Measurements from ENCODE around the gene HLA-DRA.

The HLA-DRA gene

GRCh38 chr6:32410906-32411305 is 28.8 kb upstream of the HLA-DRA start:
- Histone ChIP-seq H3K4me3 (ENCODE audit: low read depth, low read length) (no peak overlapping the region), H3K79me2 (ENCODE audit: control insufficient read depth, insufficient read depth, low read length, unreplicated experiment) (no peaks in the 10 kb centered on the region), H2AFZ (ENCODE audit: low read length, unreplicated experiment) (no peak overlapping the region), H3K27me3 (ENCODE audit: insufficient read depth, low read length) (peaks cover 73% of the 10 kb centered on the region), H3K4me1 (ENCODE audit: control insufficient read depth, insufficient read depth, low read length, unreplicated experiment) (no peaks in the 10 kb centered on the region), H3K27ac (ENCODE audit: low read depth, low read length) (no peak overlapping the region), H3K36me3 (ENCODE audit: insufficient read depth, low read length) (no peaks in the 10 kb centered on the region)

- no peak overlapping the region for H2AFZ ChIP-seq (ENCODE audit: low read length, unreplicated experiment)
- no peaks in the 10 kb centered on the region for H3K36me3 ChIP-seq (ENCODE audit: insufficient read depth, low read length)
- peaks cover 72% of the 10 kb centered on the region for H3K27me3 ChIP-seq (ENCODE audit: insufficient read depth, low read length)
- no peak overlapping the region for H3K4me3 ChIP-seq (ENCODE audit: low read depth, low read length)
- H3K4me1 ChIP-seq (ENCODE audit: control insufficient read depth, insufficient read depth, low read length, unreplicated experiment): no peaks in the 10 kb centered on the region
- no peaks in the 10 kb centered on the region for H3K79me2 ChIP-seq (ENCODE audit: control insufficient read depth, insufficient read depth, low read length, unreplicated experiment)
- H3K27ac ChIP-seq (ENCODE audit: low read depth, low read length): no peak overlapping the region
These were observed 27.9 kb upstream of the HLA-DRA start for GRCh38 chr6:32411566-32412327.

GRCh38 chr6:32413427-32414047 is 26.1 kb upstream of the HLA-DRA start:
- H3K36me3 ChIP-seq (ENCODE audit: insufficient read depth, low read length): no peaks in the 10 kb centered on the region
- H3K27me3 ChIP-seq (ENCODE audit: insufficient read depth, low read length): peaks cover 70% of the 10 kb centered on the region
- H3K79me2 ChIP-seq (ENCODE audit: control insufficient read depth, insufficient read depth, low read length, unreplicated experiment): no peaks in the 10 kb centered on the region
- no peaks in the 10 kb centered on the region for H3K4me1 ChIP-seq (ENCODE audit: control insufficient read depth, insufficient read depth, low read length, unreplicated experiment)
- no peak overlapping the region for H3K27ac ChIP-seq (ENCODE audit: low read depth, low read length)
- H2AFZ ChIP-seq (ENCODE audit: low read length, unreplicated experiment): peak overlapping the region; percentile 61
- no peak overlapping the region; the same call in 1 of the 2 replicates for H3K4me3 ChIP-seq (ENCODE audit: low read depth, low read length)

- Histone ChIP-seq H3K27me3 (ENCODE audit: insufficient read depth, low read length) (peaks cover 81% of the 10 kb centered on the region), H3K4me3 (ENCODE audit: low read depth, low read length) (peak overlapping the region; percentile 34; the same call in 1 of the 2 replicates), H3K4me1 (ENCODE audit: control insufficient read depth, insufficient read depth, low read length, unreplicated experiment) (no peaks in the 10 kb centered on the region), H3K36me3 (ENCODE audit: insufficient read depth, low read length) (no peaks in the 10 kb centered on the region), H3K79me2 (ENCODE audit: control insufficient read depth, insufficient read depth, low read length, unreplicated experiment) (no peaks in the 10 kb centered on the region), H2AFZ (ENCODE audit: low read length, unreplicated experiment) (no peak overlapping the region), H3K27ac (ENCODE audit: low read depth, low read length) (no peak overlapping the region)
These were observed 24.1 kb upstream of the HLA-DRA start for GRCh38 chr6:32415521-32416019.

- Histone ChIP-seq H3K27ac (ENCODE audit: low read depth, low read length) (no peak overlapping the region), H3K79me2 (ENCODE audit: control insufficient read depth, insufficient read depth, low read length, unreplicated experiment) (no peaks in the 10 kb centered on the region), H3K4me3 (ENCODE audit: low read depth, low read length) (no peak overlapping the region), H3K36me3 (ENCODE audit: insufficient read depth, low read length) (no peaks in the 10 kb centered on the region), H2AFZ (ENCODE audit: low read length, unreplicated experiment) (no peak overlapping the region), H3K4me1 (ENCODE audit: control insufficient read depth, insufficient read depth, low read length, unreplicated experiment) (no peaks in the 10 kb centered on the region), H3K27me3 (ENCODE audit: insufficient read depth, low read length) (peaks cover 84% of the 10 kb centered on the region)
These were observed 23.7 kb upstream of the HLA-DRA start for GRCh38 chr6:32416036-32416435.

GRCh38 chr6:32424589-32425300 is 14.9 kb upstream of the HLA-DRA start:
- Histone ChIP-seq H3K79me2 (ENCODE audit: control insufficient read depth, insufficient read depth, low read length, unreplicated experiment) (no peaks in the 10 kb centered on the region), H3K4me1 (ENCODE audit: control insufficient read depth, insufficient read depth, low read length, unreplicated experiment) (no peaks in the 10 kb centered on the region), H2AFZ (ENCODE audit: low read length, unreplicated experiment) (no peak overlapping the region), H3K36me3 (ENCODE audit: insufficient read depth, low read length) (no peaks in the 10 kb centered on the region), H3K27ac (ENCODE audit: low read depth, low read length) (no peak overlapping the region), H3K4me3 (ENCODE audit: low read depth, low read length) (no peak overlapping the region), H3K27me3 (ENCODE audit: insufficient read depth, low read length) (peaks cover 79% of the 10 kb centered on the region)

GRCh38 chr6:32426338-32426737 is 13.3 kb upstream of the HLA-DRA start:
- Histone ChIP-seq H3K27ac (ENCODE audit: low read depth, low read length) (no peak overlapping the region), H3K79me2 (ENCODE audit: control insufficient read depth, insufficient read depth, low read length, unreplicated experiment) (no peaks in the 10 kb centered on the region), H2AFZ (ENCODE audit: low read length, unreplicated experiment) (no peak overlapping the region), H3K4me3 (ENCODE audit: low read depth, low read length) (no peak overlapping the region), H3K27me3 (ENCODE audit: insufficient read depth, low read length) (peaks cover 77% of the 10 kb centered on the region), H3K36me3 (ENCODE audit: insufficient read depth, low read length) (no peaks in the 10 kb centered on the region), H3K4me1 (ENCODE audit: control insufficient read depth, insufficient read depth, low read length, unreplicated experiment) (no peaks in the 10 kb centered on the region)

- H3K4me3 ChIP-seq (ENCODE audit: low read depth, low read length): no peak overlapping the region
- H3K27ac ChIP-seq (ENCODE audit: low read depth, low read length): no peak overlapping the region
- no peaks in the 10 kb centered on the region for H3K36me3 ChIP-seq (ENCODE audit: insufficient read depth, low read length)
- no peaks in the 10 kb centered on the region for H3K79me2 ChIP-seq (ENCODE audit: control insufficient read depth, insufficient read depth, low read length, unreplicated experiment)
- no peak overlapping the region for H2AFZ ChIP-seq (ENCODE audit: low read length, unreplicated experiment)
- peaks cover 75% of the 10 kb centered on the region for H3K27me3 ChIP-seq (ENCODE audit: insufficient read depth, low read length)
- no peaks in the 10 kb centered on the region for H3K4me1 ChIP-seq (ENCODE audit: control insufficient read depth, insufficient read depth, low read length, unreplicated experiment)
These were observed 12.5 kb upstream of the HLA-DRA start for GRCh38 chr6:32427218-32427617.

- Histone ChIP-seq H3K79me2 (ENCODE audit: control insufficient read depth, insufficient read depth, low read length, unreplicated experiment) (no peaks in the 10 kb centered on the region), H2AFZ (ENCODE audit: low read length, unreplicated experiment) (no peak overlapping the region), H3K4me3 (ENCODE audit: low read depth, low read length) (no peak overlapping the region), H3K4me1 (ENCODE audit: control insufficient read depth, insufficient read depth, low read length, unreplicated experiment) (no peaks in the 10 kb centered on the region), H3K36me3 (ENCODE audit: insufficient read depth, low read length) (no peaks in the 10 kb centered on the region), H3K27ac (ENCODE audit: low read depth, low read length) (no peak overlapping the region), H3K27me3 (ENCODE audit: insufficient read depth, low read length) (peaks cover 80% of the 10 kb centered on the region)
These were observed 11.7 kb upstream of the HLA-DRA start for GRCh38 chr6:32427934-32428474.

GRCh38 chr6:32430179-32430578 is 9.5 kb upstream of the HLA-DRA start:
- Histone ChIP-seq H3K4me3 (ENCODE audit: low read depth, low read length) (no peak overlapping the region), H3K27me3 (ENCODE audit: insufficient read depth, low read length) (peaks cover 80% of the 10 kb centered on the region), H2AFZ (ENCODE audit: low read length, unreplicated experiment) (no peak overlapping the region), H3K4me1 (ENCODE audit: control insufficient read depth, insufficient read depth, low read length, unreplicated experiment) (no peaks in the 10 kb centered on the region), H3K36me3 (ENCODE audit: insufficient read depth, low read length) (no peaks in the 10 kb centered on the region), H3K27ac (ENCODE audit: low read depth, low read length) (no peak overlapping the region), H3K79me2 (ENCODE audit: control insufficient read depth, insufficient read depth, low read length, unreplicated experiment) (no peaks in the 10 kb centered on the region)

Measured in ACC112 (cell line).